ENCODE data around the gene TNIK. TPM values are rescaled to one million over a fixed set of nuclear protein-coding genes. Genes with fewer than 3 reads are reported as not detected.

Gene TNIK
- total RNA-seq, 1 donor from 2014 or later = 1.1 TPM

GRCh38 chr3:171279972-171280371 lies 180.2 kb downstream of the TNIK start:
- no peaks in the 10 kb centered on the region for H3K27me3 ChIP-seq (ENCODE audit: control insufficient read depth, insufficient read depth, low read length)
- no peak for DNase-seq (ENCODE audit: low read depth)

GRCh38 chr3:171278299-171278590 lies 182.0 kb downstream of the TNIK start:
- no peak for DNase-seq (ENCODE audit: low read depth)
- no peak for TF ChIP-seq CTCF (IDR thresholded peaks at IDR 0.05; ENCODE audit: insufficient read depth, low read length, severe bottlenecking)
- Histone ChIP-seq H3K36me3 (ENCODE audit: control insufficient read depth, insufficient read depth, low read length) (no peaks in the 10 kb centered on the region), H3K27me3 (ENCODE audit: control insufficient read depth, insufficient read depth, low read length) (no peaks in the 10 kb centered on the region), H3K4me3 (ENCODE audit: low read depth, low read length) (no peak overlapping the region)
- no peak for FAIRE-seq

More at GRCh38 chr3:171279972-171280371, 180.2 kb downstream of the TNIK start:
- H3K4me3 ChIP-seq (ENCODE audit: low read depth, low read length) = no peak overlapping the region
- FAIRE-seq = no peak
- H3K36me3 ChIP-seq (ENCODE audit: control insufficient read depth, insufficient read depth, low read length) = no peaks in the 10 kb centered on the region
- TF ChIP-seq CTCF (IDR thresholded peaks at IDR 0.05; ENCODE audit: insufficient read depth, low read length, severe bottlenecking) = no peak

GRCh38 chr3:171277456-171278298 lies 182.5 kb downstream of the TNIK start:
- FAIRE-seq (no peak), DNase-seq (ENCODE audit: low read depth) (no peak)
- TF ChIP-seq CTCF (IDR thresholded peaks at IDR 0.05; ENCODE audit: insufficient read depth, low read length, severe bottlenecking) = no peak
- H3K4me3 ChIP-seq (ENCODE audit: low read depth, low read length) = no peak overlapping the region
- no peaks in the 10 kb centered on the region for H3K27me3 ChIP-seq (ENCODE audit: control insufficient read depth, insufficient read depth, low read length)
- H3K36me3 ChIP-seq (ENCODE audit: control insufficient read depth, insufficient read depth, low read length) = no peaks in the 10 kb centered on the region

- FAIRE-seq (no peak), DNase-seq (ENCODE audit: low read depth) (no peak)
- Histone ChIP-seq H3K4me3 (ENCODE audit: low read depth, low read length) (no peak overlapping the region), H3K27me3 (ENCODE audit: control insufficient read depth, insufficient read depth, low read length) (no peaks in the 10 kb centered on the region), H3K36me3 (ENCODE audit: control insufficient read depth, insufficient read depth, low read length) (no peaks in the 10 kb centered on the region)
- no peak for TF ChIP-seq CTCF (IDR thresholded peaks at IDR 0.05; ENCODE audit: insufficient read depth, low read length, severe bottlenecking)
Measured at GRCh38 chr3:171276923-171277322, 183.3 kb downstream of the TNIK start.

- TF ChIP-seq CTCF (IDR thresholded peaks at IDR 0.05; ENCODE audit: insufficient read depth, low read length, severe bottlenecking) = no peak
- FAIRE-seq (no peak), DNase-seq (ENCODE audit: low read depth) (no peak)
- Histone ChIP-seq H3K27me3 (ENCODE audit: control insufficient read depth, insufficient read depth, low read length) (no peaks in the 10 kb centered on the region), H3K36me3 (ENCODE audit: control insufficient read depth, insufficient read depth, low read length) (no peaks in the 10 kb centered on the region), H3K4me3 (ENCODE audit: low read depth, low read length) (no peak overlapping the region)
Measured at GRCh38 chr3:171274222-171274621, 186.0 kb downstream of the TNIK start.

- DNase-seq (ENCODE audit: low read depth) (no peak), FAIRE-seq (no peak)
- Histone ChIP-seq H3K36me3 (ENCODE audit: control insufficient read depth, insufficient read depth, low read length) (no peaks in the 10 kb centered on the region), H3K27me3 (ENCODE audit: control insufficient read depth, insufficient read depth, low read length) (no peaks in the 10 kb centered on the region), H3K4me3 (ENCODE audit: low read depth, low read length) (no peak overlapping the region)
- no peak for TF ChIP-seq CTCF (IDR thresholded peaks at IDR 0.05; ENCODE audit: insufficient read depth, low read length, severe bottlenecking)
Measured at GRCh38 chr3:171270541-171270940, 189.7 kb downstream of the TNIK start.
